K562 (cell line): ENCODE data around the gene ASPRV1. TPM values are rescaled to one million over a fixed set of nuclear protein-coding genes. Genes with fewer than 3 reads are reported as not detected.

Experiments used
- ATAC-seq: fragments of 200-7000 bp; cut with Tn5 transposase; 3 replicates; pipeline ENCODE4 v1.9.1; 2020; ENCODE audit warnings: moderate library complexity
- BruUV-seq: library from RNA; stranded (reverse); fragments of 400-500 nt; replicated peaks from 2 replicates; lab custom pipeline; 2021; lab: Mats Ljungman, UMichigan
- CTCF ChIA-PET: fragments of 300-600 bp; formaldehyde crosslinking; extraction: SDS; loops from one replicate; lab custom pipeline; 2021; ENCODE audit warnings: low intra/inter-chr PET ratio; lab: Yijun Ruan, JAX
- POLR2A ChIA-PET: fragments of 300-600, 350-650 bp; sonication (Branson Sonifier 250); formaldehyde crosslinking; extraction: SDS; loops from one replicate; lab custom pipeline; 2021; ENCODE audit warnings: antibody characterized with exemption, inconsistent platforms; lab: Yijun Ruan, JAX
- DNase-seq, 4 experiments: peaks; one replicate each; pipeline versions ENCODE4 v3.0.0 to v3.0.0-alpha.2; 2011 to 2018; ENCODE audit warnings: low spot score in 3 of 4, mixed read lengths in 3 of 4; ENCODE audit errors: extremely low read depth in 1 of 4
- FAIRE-seq: peaks from 2 replicates; lab custom pipeline; 2011; peaks lifted over from hg19 to GRCh38; lab: Jason Lieb, UNC
- H2AFZ ChIP-seq: 2 replicates; pipeline ENCODE4 v1.6.0; 2011; ENCODE audit warnings: low read depth, low read length, control low read depth, inconsistent platforms
- H3K27ac ChIP-seq: fragments of 200-600 bp; 3 replicates; pipeline ENCODE4 v1.8.0; 2011; ENCODE audit warnings: low read depth, mild to moderate bottlenecking, control low read depth, inconsistent platforms, low read length, moderate library complexity, mixed read lengths; ENCODE audit errors: extremely low read depth
- H3K27me3 ChIP-seq, 2 experiments: fragments of 300-600 bp in 1 of 2; 2 replicates in 1 of 2; 3 replicates in 1 of 2; pipeline versions ENCODE4 v1.6.0 to v1.8.0; 2011; ENCODE audit warnings: inconsistent platforms in 2 of 2, low read length in 2 of 2, mild to moderate bottlenecking in 1 of 2, mixed read lengths in 1 of 2, moderate library complexity in 1 of 2; ENCODE audit not compliant: control insufficient read depth in 2 of 2, insufficient read depth in 2 of 2
- H3K36me3 ChIP-seq: fragments of 300-600 bp; 3 replicates; pipeline ENCODE4 v1.8.0; 2011; ENCODE audit warnings: mild to moderate bottlenecking, low read length, inconsistent platforms; ENCODE audit not compliant: control insufficient read depth, insufficient read depth
- H3K4me1 ChIP-seq, 2 experiments: fragments of 200-600 bp in 1 of 2; replicated peaks in 1 of 2; 2 replicates in 1 of 2; 3 replicates in 1 of 2; pipeline versions ENCODE4 v1.5.1 to v1.8.0; 2011; ENCODE audit warnings: inconsistent platforms in 2 of 2, low read length in 2 of 2, mild to moderate bottlenecking in 1 of 2, mixed read lengths in 1 of 2, moderate library complexity in 1 of 2; ENCODE audit not compliant: control insufficient read depth in 2 of 2, insufficient read depth in 2 of 2
- H3K4me2 ChIP-seq: 2 replicates; pipeline ENCODE4 v1.6.1; 2011; ENCODE audit warnings: low read length, control low read depth, inconsistent platforms, mixed read lengths; ENCODE audit not compliant: insufficient read depth
- H3K4me3 ChIP-seq: fragments of 200-600 bp; sonication (generic), shearing (Covaris generic); 2 replicates; pipeline ENCODE4 v1.5.1; 2016; ENCODE audit warnings: control low read depth, inconsistent platforms
- H3K79me2 ChIP-seq: fragments of 200-600 bp; 3 replicates; pipeline ENCODE4 v1.8.0; 2011; ENCODE audit warnings: low read length, inconsistent platforms; ENCODE audit not compliant: control insufficient read depth, insufficient read depth
- H3K9ac ChIP-seq, 2 experiments: 2 replicates each; pipeline versions ENCODE4 v1.6.0 to v1.6.1; 2011; ENCODE audit warnings: low read depth in 2 of 2, low read length in 2 of 2, control low read depth in 1 of 2, inconsistent platforms in 1 of 2, mild to moderate bottlenecking in 1 of 2, mixed read lengths in 1 of 2; ENCODE audit not compliant: insufficient read depth in 1 of 2
- H3K9me1 ChIP-seq: one replicate; pipeline ENCODE4 v1.6.0; 2011; ENCODE audit warnings: inconsistent platforms, mild to moderate bottlenecking, low read length, moderate library complexity; ENCODE audit not compliant: control insufficient read depth, insufficient read depth
- H3K9me3 ChIP-seq: replicated peaks from 2 replicates; pipeline ENCODE4 v1.5.1; 2011; ENCODE audit warnings: low read depth, low read length, inconsistent platforms; ENCODE audit not compliant: control insufficient read depth, insufficient read depth
- H4K20me1 ChIP-seq: replicated peaks from 2 replicates; pipeline ENCODE4 v1.6.1; 2011; ENCODE audit warnings: low read length, inconsistent platforms, mixed read lengths; ENCODE audit not compliant: control insufficient read depth, insufficient read depth
- BMI1 ChIP-seq: fragments of 150-350 bp; IDR thresholded peaks from 2 replicates; pipeline ENCODE4 v1.6.1; 2014; ENCODE audit warnings: low read length
- HDGF ChIP-seq: fragments of 450-650 bp; IDR thresholded peaks from 2 replicates; pipeline ENCODE4 v1.6.1; 2016
- NONO ChIP-seq, 2 experiments: fragments of 200-400 bp in 1 of 2; fragments of 450-650 bp in 1 of 2; formaldehyde crosslinking in 1 of 2; IDR thresholded peaks; 2 replicates each; pipeline ENCODE4 v1.6.1; 2017; ENCODE audit warnings: low read depth in 2 of 2, mild to moderate bottlenecking in 2 of 2, moderate library complexity in 2 of 2, low read length in 1 of 2
- RBM34 ChIP-seq: fragments of 200-400 bp; formaldehyde crosslinking; IDR thresholded peaks from 2 replicates; pipeline ENCODE4 v1.6.1; 2018; ENCODE audit warnings: low read length, borderline replicate concordance; ENCODE audit not compliant: insufficient read depth
- RBM39 ChIP-seq: fragments of 200-400 bp; formaldehyde crosslinking; optimal IDR thresholded peaks from 2 replicates; pipeline ENCODE3; 2018; ENCODE audit warnings: low read depth, low read length
- ZNF24 ChIP-seq: fragments of 450-650 bp; IDR thresholded peaks from 2 replicates; pipeline ENCODE4 v1.6.1; 2016
- WGBS: fragments of 100-300 bp; shearing (Covaris generic); methylation state at CpG from one replicate; pipeline ENCODE4 v1.1.6; 2016; ENCODE audit warnings: low coverage, mixed read lengths; ENCODE audit not compliant: insufficient coverage; ENCODE audit errors: missing lambda C conversion rate; 5-methylcytosine and 5-hydroxymethylcytosine counted together
- in situ Hi-C: fragments of 300-500 bp; cut with MboI; formaldehyde crosslinking; loops from 4 replicates; pipeline ENCODE4 v1.15.0; 2018; ENCODE audit warnings: inconsistent platforms, mixed read lengths
- intact Hi-C: fragments of 100-400 bp; cut with micrococcal nuclease; formaldehyde crosslinking; loops from 2 replicates; pipeline ENCODE4 v1.14.2; 2022
- polyA plus RNA-seq, 8 experiments: library from polyadenylated mRNA; depleted of rRNA in 4 of 8; stranded (reverse) in 5 of 8; unstranded in 3 of 8; fragments of >200 nt; fragmentation: Nextera tagmentation in 2 of 8; fragmentation: Illumina TruSeq in 1 of 8; extraction: Ambion mirVana in 2 of 8; extraction: Trizol in 1 of 8; gene quantifications; 2 replicates each; pipeline versions ENCODE4 v1.2.1 to v1.2.3, GENCODE V29; 2011 to 2014; ENCODE audit warnings: inconsistent platforms in 1 of 8, missing spikeins in 1 of 8
- total RNA-seq, 7 experiments: library from RNA; depleted of rRNA in 6 of 7; stranded (reverse); fragments of >200 nt in 6 of 7; fragmentation: Illumina TruSeq in 2 of 7; extraction: Trizol in 2 of 7; gene quantifications; 2 replicates each; pipeline versions ENCODE4 v1.2.1 to v1.2.3, GENCODE V29; 2011 to 2021; ENCODE audit warnings: low replicate concordance in 1 of 7
- TF ChIP-seq, protein P1 (sequence below): fragments of 250-450 bp; sonication (Bioruptor Pico); IDR thresholded peaks from 2 replicates; pipeline ENCODE4 v1.8.0; 2021; ENCODE audit warnings: moderate library complexity, mild to moderate bottlenecking, inconsistent platforms
- TF ChIP-seq, protein P2 (sequence below): fragments of 250-450 bp; sonication (Bioruptor Pico); IDR thresholded peaks from 2 replicates; pipeline ENCODE4 v1.4.0; 2020
- TF ChIP-seq, protein P3 (sequence below), 2 experiments: IDR thresholded peaks in 1 of 2; conservative IDR thresholded peaks in 1 of 2; 2 replicates each; pipeline ENCODE4 v1.6.1; 2016; ENCODE audit warnings: low read depth in 2 of 2, mild to moderate bottlenecking in 1 of 2, missing compliant biosample characterization in 1 of 2, missing genetic modification characterization in 1 of 2, moderate library complexity in 1 of 2
- TF ChIP-seq, protein P4 (sequence below): fragments of 250-450 bp; sonication (Bioruptor Pico); IDR thresholded peaks from 2 replicates; pipeline ENCODE4 v1.8.0; 2022; ENCODE audit warnings: moderate library complexity, mild to moderate bottlenecking, inconsistent platforms
- TF ChIP-seq, protein P5 (sequence below): fragments of 250-450 bp; sonication (Bioruptor Pico); IDR thresholded peaks from 2 replicates; pipeline ENCODE4 v1.8.0; 2021; ENCODE audit warnings: borderline replicate concordance, mild to moderate bottlenecking, moderate library complexity; ENCODE audit not compliant: poor library complexity, severe bottlenecking

ASPRV1 gene
- total and polyA plus RNA-seq, 9 of the 15 experiments (the other 6 are each of a cell fraction or from before 2014, with no cell fraction given) = 0.17 to 0.72 (median 0.47) TPM; not detected in 1

DNA sequence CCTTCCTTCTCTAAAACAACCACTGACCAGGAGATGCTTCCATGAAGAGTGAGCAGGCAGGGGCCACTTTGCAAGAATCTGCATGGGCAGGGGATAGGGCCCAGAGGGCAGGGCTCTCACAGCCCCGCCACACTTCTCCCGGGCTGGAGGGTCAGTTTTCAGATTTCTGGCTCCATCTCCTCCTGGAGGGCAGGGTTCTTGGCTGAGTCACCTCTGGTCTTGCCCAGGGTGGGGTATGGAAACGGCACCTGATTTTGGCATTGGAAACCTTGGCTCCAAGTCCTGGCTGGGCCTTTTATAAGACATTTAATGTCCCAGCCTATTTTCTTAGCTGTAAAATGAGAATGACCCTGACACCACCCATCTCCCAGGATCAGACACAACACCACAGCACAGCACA lies 27.6 kb upstream of the ASPRV1 start (continued):
- TF ChIP-seq, protein P1, sequence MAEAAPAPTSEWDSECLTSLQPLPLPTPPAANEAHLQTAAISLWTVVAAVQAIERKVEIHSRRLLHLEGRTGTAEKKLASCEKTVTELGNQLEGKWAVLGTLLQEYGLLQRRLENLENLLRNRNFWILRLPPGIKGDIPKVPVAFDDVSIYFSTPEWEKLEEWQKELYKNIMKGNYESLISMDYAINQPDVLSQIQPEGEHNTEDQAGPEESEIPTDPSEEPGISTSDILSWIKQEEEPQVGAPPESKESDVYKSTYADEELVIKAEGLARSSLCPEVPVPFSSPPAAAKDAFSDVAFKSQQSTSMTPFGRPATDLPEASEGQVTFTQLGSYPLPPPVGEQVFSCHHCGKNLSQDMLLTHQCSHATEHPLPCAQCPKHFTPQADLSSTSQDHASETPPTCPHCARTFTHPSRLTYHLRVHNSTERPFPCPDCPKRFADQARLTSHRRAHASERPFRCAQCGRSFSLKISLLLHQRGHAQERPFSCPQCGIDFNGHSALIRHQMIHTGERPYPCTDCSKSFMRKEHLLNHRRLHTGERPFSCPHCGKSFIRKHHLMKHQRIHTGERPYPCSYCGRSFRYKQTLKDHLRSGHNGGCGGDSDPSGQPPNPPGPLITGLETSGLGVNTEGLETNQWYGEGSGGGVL (CRISPR knock-in tag) = no peak
- TF ChIP-seq, protein P2, sequence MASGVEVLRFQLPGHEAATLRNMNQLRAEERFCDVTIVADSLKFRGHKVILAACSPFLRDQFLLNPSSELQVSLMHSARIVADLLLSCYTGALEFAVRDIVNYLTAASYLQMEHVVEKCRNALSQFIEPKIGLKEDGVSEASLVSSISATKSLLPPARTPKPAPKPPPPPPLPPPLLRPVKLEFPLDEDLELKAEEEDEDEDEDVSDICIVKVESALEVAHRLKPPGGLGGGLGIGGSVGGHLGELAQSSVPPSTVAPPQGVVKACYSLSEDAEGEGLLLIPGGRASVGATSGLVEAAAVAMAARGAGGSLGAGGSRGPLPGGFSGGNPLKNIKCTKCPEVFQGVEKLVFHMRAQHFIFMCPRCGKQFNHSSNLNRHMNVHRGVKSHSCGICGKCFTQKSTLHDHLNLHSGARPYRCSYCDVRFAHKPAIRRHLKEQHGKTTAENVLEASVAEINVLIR (CRISPR knock-in tag) = no peak

DNA sequence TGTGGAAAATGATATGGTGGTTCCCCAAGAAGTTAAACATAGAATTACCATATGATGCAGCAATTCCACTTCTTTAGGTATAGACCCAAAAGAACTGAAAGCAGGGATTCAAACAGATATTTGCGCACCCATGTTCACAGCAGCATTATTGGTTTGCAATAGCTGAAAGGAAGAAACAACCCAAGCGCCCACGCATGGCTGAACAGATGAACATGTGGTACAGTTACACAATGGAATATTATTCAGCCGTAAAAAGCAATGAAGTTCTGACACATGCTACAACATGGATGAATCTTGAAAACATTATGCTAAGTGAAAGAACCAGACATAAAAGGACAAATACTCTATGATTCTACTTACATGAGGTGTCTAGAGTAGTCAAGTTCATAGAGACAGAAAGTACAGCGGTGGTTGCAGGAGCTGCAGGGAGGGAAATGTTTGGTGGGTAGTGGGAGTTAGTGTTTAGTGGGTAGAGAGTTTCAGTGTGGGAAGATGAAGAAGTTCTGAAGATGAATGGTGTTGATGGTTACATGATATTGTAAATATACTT lies 26.7 kb upstream of the ASPRV1 start:
- no peak for ATAC-seq
- intact Hi-C loops = no loop called here
- POLR2A ChIA-PET = interaction anchor here (0.8 kb wide), 1 partner anchor 8 kb away, joined by 3 read pairs; no protein-coding TSS in a partner anchor
- TF ChIP-seq NONO (IDR thresholded peaks at IDR 0.05; ENCODE audit: low read depth in 2 of 2, low read length in 1 of 2) (no peak), RBM39 (no peak), HDGF (no peak), RBM34 (no peak), ZNF24 (no peak), BMI1 (no peak)
- TF ChIP-seq, protein P3, sequence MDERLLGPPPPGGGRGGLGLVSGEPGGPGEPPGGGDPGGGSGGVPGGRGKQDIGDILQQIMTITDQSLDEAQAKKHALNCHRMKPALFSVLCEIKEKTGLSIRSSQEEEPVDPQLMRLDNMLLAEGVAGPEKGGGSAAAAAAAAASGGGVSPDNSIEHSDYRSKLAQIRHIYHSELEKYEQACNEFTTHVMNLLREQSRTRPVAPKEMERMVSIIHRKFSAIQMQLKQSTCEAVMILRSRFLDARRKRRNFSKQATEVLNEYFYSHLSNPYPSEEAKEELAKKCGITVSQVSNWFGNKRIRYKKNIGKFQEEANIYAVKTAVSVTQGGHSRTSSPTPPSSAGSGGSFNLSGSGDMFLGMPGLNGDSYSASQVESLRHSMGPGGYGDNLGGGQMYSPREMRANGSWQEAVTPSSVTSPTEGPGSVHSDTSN (CRISPR knock-in tag; IDR thresholded peaks at IDR 0.05; ENCODE audit: low read depth) = no peak
- TF ChIP-seq, protein P3 (tag; conservative IDR thresholded peaks at IDR 0.05; ENCODE audit: low read depth) = no peak
- TF ChIP-seq, protein P4, sequence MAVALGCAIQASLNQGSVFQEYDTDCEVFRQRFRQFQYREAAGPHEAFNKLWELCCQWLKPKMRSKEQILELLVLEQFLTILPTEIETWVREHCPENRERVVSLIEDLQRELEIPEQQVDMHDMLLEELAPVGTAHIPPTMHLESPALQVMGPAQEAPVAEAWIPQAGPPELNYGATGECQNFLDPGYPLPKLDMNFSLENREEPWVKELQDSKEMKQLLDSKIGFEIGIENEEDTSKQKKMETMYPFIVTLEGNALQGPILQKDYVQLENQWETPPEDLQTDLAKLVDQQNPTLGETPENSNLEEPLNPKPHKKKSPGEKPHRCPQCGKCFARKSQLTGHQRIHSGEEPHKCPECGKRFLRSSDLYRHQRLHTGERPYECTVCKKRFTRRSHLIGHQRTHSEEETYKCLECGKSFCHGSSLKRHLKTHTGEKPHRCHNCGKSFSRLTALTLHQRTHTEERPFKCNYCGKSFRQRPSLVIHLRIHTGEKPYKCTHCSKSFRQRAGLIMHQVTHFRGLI (CRISPR knock-in tag) = no peak
- TF ChIP-seq, protein P5, sequence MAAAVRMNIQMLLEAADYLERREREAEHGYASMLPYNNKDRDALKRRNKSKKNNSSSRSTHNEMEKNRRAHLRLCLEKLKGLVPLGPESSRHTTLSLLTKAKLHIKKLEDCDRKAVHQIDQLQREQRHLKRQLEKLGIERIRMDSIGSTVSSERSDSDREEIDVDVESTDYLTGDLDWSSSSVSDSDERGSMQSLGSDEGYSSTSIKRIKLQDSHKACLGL = no peak

More for the DNA sequence above, 26.7 kb upstream of the ASPRV1 start:
- Histone ChIP-seq H2AFZ (no peak overlapping the region), H3K36me3 (no peaks in the 10 kb centered on the region), H3K27ac (no peak overlapping the region), H3K27me3 (no peaks in the 10 kb centered on the region), H3K4me3 (no peak overlapping the region), H4K20me1 (no peaks in the 10 kb centered on the region), H3K4me2 (no peak overlapping the region), H3K9ac (no peak overlapping the region), H3K4me1 (peaks cover 0 to 13% of the 10 kb centered on the region in 2 experiments; a peak in 3 of 5 replicates), H3K79me2 (no peaks in the 10 kb centered on the region), H3K9me3 (no peaks in the 10 kb centered on the region), H3K9me1 (no peaks in the 10 kb centered on the region)
- in situ Hi-C loops = no loop called here
- WGBS = 87% methylated on average over 5 of the region's 5 CpGs
- FAIRE-seq (no peak), DNase-seq (no peak)
- no TSS peak for BruUV-seq
- CTCF ChIA-PET = interaction anchor here (0.5 kb wide), 1 partner anchor 1016 kb away, joined by 3 read pairs; no protein-coding TSS in a partner anchor
